Sciatic nerve (tissue), 2 donors: Measurements from ENCODE around the gene C19orf25. TPM values are rescaled to one million over a fixed set of nuclear protein-coding genes. Genes with fewer than 3 reads are reported as not detected.
A peak's percentile ranks its signal among the peaks of the same experiment; 100 is the strongest.
"Not testable (repeated sequence)": the region's sequence is repeated elsewhere in the genome, so short reads cannot be mapped to it uniquely, and the experiment has no call there.

Experiments used
- ATAC-seq: fragments of 200-7000 bp; cut with Tn5 transposase; one replicate; pipeline ENCODE4 v1.9.1; 2020; ENCODE audit warnings: mild to moderate bottlenecking, moderate library complexity
- DNase-seq: peaks from one replicate; pipeline ENCODE4 v3.0.0-alpha.2; 2020; ENCODE audit warnings: low spot score
- intact Hi-C: fragments of 100-400 bp; cut with DNase I; formaldehyde crosslinking; loops from one replicate; pipeline ENCODE4 v1.14.2; 2022
- total RNA-seq: library from RNA; stranded (reverse); fragmentation: NEBNext Ultra II Directional; extraction: Animal tissue kit (Norgen Biotek cat#: 25700); gene quantifications from one replicate; pipeline ENCODE4 v1.2.1, GENCODE V29; 2021
- donor health status: DM: no; HTN: no; CAD: no.
- donor health status: DM: no; HTN: no; CAD: no.

The C19orf25 gene
- total RNA-seq, result 22.1 TPM

GRCh38 chr19:1478934-1479707, at the start of gene C19orf25:
C19orf25 (minus strand) TSS chr19:1479215; CDS start chr19:1478903, 312 bp downstream.
- DNase-seq (peak; percentile 97), ATAC-seq (peak; percentile 98)
- intact Hi-C loops, result no loop called here

DNA sequence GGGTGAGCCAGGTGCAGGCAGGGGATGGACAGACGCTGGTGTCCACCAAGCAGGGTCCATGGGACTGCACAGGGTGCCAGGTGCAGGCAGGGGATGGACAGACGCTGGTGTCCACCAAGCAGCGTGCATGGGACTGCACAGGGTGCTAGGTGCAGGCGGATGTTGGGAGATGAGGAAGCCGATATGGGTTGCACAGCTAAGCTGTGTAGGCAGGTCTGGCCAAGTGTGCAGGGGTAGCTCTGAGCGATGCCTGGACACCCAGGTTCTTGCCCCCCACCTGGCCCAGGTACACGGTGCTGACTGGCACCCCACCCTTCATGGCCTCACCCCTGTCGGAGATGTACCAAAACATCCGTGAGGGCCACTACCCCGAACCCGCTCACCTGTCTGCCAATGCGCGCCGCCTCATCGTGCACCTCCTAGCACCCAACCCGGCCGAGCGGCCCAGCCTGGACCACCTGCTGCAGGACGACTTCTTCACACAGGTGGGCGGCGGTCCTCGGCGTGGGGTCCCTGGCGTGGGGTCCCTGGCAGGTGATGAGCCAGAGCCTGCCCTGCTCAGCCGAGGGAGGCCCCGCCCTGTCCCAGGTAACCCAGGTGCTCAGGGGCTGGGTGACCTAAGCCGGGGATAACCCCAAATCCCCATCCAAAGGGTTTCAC, 48.8 kb upstream of the C19orf25 start:
- intact Hi-C loops, result no loop called here
- DNase-seq (no peak), ATAC-seq (no peak)

DNA sequence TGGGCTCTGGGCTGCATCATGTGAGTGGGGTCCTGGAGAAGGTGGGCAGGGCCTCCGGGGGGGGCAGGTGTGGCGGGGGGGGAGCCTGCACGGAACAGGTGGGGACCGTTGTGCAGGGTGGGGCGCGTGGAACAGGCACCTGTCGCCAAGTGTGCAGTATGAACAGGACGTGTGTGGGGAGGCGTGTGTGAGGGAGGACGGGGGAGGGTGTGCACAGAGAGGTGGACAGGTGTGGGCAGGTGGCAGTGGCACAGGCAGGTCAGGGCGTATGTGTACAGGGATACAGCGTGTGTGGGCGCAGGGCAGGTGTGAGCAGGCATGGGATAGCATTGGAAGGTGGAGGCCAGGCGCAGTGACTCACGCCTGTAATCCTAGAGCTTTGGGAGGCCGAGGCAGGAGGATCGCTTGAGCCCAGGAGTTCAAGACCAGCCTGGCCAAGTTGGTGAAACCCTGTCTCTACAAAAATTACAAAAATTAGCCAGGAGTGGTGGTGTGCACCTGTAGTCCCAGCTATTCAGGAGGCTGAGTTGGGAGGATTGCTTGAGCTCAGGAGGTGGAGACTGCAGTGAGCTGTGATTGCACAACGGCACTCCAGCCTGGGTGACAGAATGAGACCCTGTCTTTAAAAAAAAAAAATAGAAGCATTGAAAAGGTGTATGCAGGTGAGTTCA, 48.1 kb upstream of the C19orf25 start:
- ATAC-seq, result no peak
- no peak for DNase-seq
- intact Hi-C loops, result no loop called here

- ATAC-seq (no peak), DNase-seq (no peak)
- intact Hi-C loops, result no loop called here
These were observed 47.2 kb upstream of the C19orf25 start for GRCh38 chr19:1526066-1526778.

DNA sequence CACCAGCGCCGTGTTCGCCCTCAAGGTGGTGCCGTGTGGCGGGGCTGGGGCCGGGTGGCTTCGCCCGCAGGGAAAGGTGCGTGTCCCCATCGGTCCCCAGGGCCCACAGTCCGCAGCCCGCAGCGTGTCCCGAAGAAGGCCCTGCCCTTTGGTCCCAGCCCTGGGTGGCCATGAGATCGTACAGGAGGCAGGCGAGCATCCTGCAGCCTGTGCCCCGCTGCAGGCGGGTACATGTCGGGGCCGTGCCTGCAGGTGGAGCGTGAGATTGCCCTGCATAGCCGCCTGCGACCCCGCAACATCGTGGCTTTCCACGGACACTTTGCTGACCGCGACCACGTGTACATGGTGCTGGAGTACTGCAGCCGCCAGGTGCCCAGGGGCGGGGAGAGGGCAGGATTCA, 46.3 kb upstream of the C19orf25 start:
- intact Hi-C loops, result no loop called here

GRCh38 chr19:1524972-1525325, 45.9 kb upstream of the C19orf25 start:
- no peak for ATAC-seq
- intact Hi-C loops, result no loop called here
- no peak for DNase-seq

More for the DNA sequence above, 46.3 kb upstream of the C19orf25 start:
- no peak for DNase-seq
- ATAC-seq, result no peak

DNA sequence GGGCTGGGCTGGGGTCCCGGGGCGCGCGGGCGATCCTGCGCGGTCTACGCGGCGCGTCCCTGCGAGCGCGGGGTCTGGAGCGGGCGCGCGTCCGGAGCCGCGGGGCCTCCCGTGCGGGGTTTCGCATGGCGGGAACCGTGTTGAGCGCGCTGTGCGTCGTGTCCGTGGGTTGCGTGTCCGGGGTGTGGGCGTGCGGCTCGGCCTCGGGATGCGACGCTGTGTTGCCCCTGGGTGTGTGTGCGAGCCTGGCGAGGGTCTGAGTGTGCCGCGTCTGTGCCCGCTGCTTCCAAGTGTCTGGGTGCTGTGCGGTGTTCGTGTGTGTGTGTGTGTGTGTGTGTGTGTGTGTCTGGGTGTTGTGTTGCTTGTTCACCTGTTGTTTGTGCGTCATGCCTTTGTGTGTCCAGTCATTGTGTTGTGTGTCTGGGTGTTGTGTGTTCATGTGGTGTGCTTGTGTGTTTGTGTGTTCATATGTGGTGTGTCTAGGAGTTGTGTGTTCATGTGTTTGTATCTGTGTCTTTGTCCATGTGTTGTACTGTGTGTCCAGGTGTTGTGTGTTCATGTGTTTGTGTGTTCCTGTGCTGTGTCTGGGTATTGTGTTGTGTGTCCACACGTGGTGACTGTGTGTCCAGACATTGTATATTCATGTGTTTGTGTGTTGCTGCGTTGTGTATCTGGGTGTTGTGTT, 45.4 kb upstream of the C19orf25 start:
- intact Hi-C loops, result no loop called here
- DNase-seq (no peak), ATAC-seq (no peak)

GRCh38 chr19:1523412-1524286, 44.6 kb upstream of the C19orf25 start, which contains the start of gene PLK5:
PLK5 (plus strand) TSS chr19:1524077; CDS start chr19:1526997, 2,920 bp downstream.
- intact Hi-C loops, result no loop called here
- ATAC-seq (no peak), DNase-seq (no peak)

GRCh38 chr19:1522838-1523237, 43.8 kb upstream of the C19orf25 start:
- no peak for ATAC-seq
- intact Hi-C loops, result no loop called here
- no peak for DNase-seq

DNA sequence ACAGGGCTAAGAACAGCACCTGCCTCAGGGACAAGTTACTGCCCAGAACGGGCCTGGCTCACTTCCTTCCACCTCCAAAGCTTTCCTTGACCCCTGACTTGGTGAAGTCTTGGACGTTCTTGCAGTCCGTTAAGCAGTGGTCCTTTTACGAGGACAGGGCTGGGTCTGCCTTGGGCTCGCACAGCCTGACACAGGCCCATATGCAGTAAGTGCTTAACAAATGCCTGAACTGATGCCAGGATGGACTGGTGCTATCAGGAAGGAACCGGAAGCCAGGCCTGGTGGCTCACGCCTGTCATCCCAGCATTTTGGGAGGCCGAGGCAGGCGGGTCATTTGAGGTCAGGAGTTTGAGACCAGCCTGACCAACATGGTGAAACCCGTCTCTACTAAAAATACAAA, 43.0 kb upstream of the C19orf25 start:
- intact Hi-C loops, result no loop called here
- DNase-seq (no peak), ATAC-seq (no peak)

DNA sequence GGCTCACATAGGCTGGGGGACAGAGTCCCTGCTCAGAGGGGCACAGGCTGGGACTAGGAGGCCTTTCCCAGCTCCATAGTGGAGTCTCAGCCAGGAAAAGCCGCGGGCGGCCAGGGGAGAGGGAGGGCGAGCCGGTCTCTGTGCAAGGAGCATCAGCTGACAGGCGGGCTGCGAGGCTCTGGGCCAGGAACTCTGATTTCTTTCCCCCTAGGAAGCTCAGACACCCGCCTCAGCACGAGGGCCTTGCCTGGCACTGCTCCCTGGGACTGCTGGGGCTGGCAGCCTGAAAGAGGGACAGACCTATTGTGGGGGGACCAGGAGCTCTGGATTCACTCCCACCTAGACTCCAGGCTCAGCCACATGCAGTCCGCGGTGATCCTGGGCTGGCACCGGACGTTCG, 42.6 kb upstream of the C19orf25 start:
- ATAC-seq (peak; percentile 16), DNase-seq (no peak)
- intact Hi-C loops, result no loop called here

DNA sequence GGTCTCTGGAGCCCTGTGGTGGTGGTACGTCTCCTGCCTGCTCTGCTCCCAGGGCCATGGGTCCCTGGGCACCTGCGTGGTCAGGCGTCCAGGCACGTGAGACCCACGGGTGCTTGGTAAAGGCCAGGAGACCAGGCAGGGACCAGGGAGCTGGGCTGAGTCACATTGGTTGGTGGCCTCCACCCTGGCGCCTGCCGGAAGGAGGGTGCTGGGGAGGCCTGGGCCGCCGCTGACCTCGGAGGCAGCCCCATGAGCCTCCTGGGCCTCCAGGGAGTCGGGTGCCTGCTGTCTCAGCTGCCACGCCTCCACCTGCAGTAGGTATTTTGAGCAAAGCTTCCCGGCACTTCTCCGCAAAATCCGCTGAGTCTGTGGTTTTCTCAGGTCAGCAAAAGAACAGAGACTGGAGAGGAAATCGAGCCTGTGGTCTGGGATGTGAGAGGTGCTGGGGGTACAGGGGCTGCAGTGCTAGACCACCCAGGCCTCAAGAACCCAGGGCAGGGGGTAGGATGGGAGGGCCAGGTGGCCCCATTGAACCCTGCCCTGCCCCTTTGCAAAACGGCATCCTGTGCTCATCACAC, 41.3 kb upstream of the C19orf25 start:
- no peak for DNase-seq
- ATAC-seq, result no peak
- intact Hi-C loops, result no loop called here

DNA sequence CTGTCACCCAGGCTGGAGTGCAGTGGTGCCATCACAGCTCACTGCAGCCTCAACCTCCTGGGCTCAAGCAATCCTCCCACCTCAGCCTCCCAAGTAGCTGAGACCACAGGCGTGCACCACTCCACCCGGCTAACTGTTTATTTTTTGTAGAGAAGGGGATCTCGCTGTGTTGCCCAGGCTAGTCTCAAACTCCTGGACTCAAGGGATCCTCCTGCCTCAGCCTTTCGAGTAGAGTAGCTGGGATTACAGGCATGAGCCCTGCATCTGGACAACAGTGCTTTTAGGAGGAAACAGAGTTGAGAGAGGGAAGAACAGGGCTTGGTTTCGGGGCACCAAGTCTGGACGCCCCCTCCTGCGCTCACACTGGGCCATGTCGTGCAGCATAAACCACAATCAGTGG, 40.8 kb upstream of the C19orf25 start:
- intact Hi-C loops, result not testable (repeated sequence)

DNA sequence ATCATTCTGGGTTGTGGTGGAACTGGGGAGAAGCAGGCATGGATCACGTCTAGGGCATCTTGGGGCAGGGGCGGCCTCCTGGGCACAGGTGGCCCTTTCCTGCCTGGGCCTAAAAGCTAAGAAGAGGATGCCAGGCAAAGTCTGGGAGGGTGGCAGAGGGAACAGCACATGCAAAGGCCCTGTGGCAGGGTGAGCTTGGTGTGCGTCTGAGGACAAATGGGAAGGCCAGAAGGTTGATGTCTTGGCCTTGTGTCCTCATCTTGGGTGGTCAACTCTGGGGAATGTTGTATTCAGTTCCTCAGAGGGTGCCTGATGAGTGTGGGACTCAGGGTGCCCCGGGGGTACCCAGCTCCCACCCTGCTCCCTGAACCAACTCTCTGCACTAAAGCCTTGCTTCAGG, 39.5 kb upstream of the C19orf25 start:
- ATAC-seq (no peak), DNase-seq (no peak)
- intact Hi-C loops, result no loop called here

More for the DNA sequence above, 40.8 kb upstream of the C19orf25 start:
- not testable (repeated sequence) for ATAC-seq, DNase-seq

- DNase-seq, result no peak
- intact Hi-C loops, result no loop called here
These were observed 37.4 kb upstream of the C19orf25 start for GRCh38 chr19:1516395-1516753.

DNA sequence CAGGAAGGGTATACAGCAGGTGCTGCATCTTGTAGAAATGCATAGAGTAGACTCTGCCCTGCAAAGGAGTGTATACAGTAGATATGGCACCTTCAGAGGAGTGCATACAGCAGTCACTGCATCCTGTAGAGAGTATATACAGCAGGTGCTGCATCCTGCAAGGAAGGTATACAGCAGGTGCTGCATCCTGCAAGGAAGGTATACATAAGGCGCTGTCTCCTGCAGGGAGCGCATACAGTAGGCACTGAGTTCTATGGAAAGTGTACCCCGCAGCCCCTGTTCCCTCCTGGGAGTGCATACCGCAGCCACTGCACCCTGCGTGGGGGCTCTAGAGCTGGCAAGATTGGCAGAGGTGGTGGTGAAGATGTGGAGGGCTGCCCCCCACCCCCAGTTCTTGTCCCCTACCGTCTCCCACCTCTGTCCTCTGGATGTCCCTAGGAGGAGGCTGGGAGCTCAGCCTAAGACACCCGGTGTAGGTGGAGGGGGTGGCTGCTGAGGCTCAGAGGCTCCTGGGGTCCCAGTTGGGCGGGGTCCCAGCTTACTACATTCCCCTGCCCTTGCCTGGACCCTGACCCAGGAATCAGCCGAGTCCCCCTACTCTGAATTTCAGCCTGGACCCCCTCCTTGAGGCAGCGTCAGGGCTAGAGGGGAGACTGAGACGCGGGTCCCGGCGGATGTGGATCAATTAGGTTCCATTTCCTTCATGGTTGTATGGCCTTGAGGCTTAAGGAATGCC, 36.1 kb upstream of the C19orf25 start:
- intact Hi-C loops, result no loop called here
- no peak for ATAC-seq
- no peak for DNase-seq

More at GRCh38 chr19:1516395-1516753, 37.4 kb upstream of the C19orf25 start:
- no peak for ATAC-seq

DNA sequence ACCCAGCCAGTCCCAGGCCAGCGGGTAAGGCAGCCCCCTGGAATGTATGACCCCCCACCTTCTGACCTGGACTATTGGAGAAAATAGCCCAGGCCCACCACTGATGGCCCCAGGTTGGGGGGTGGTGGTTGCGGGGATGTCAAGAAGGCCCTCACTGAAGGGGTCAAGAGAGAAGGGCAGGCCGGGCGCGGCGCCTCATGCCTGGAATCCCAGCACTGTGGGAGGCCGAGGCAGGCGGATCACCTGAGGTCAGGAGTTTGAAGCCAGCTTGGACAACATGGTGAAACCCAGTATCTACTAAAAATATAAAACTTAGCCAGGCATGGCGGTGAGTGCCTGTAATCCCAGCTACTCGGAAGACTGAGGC, 35.3 kb upstream of the C19orf25 start:
- no peak for DNase-seq
- intact Hi-C loops, result no loop called here
- no peak for ATAC-seq
